PC-3 (cell line): ENCODE results near the gene SLC5A10.
"Not testable (repeated sequence)": the region's sequence is repeated elsewhere in the genome, so short reads cannot be mapped to it uniquely, and the experiment has no call there.

ENCODE experiments used
- EZH2 ChIP-seq: fragments of 300-600 bp; sonication (generic); IDR thresholded peaks from one replicate; pipeline ENCODE4 v1.6.1; 2017; ENCODE audit warnings: antibody characterized with exemption, mild to moderate bottlenecking, low read length; ENCODE audit not compliant: unreplicated experiment
- EZH2phosphoT487 ChIP-seq: fragments of 300-600 bp; sonication (generic); IDR thresholded peaks from 2 replicates; pipeline ENCODE4 v1.6.1; 2018; ENCODE audit warnings: mild to moderate bottlenecking, antibody characterized with exemption, low read length, borderline replicate concordance
- TF ChIP-seq, protein P1 (sequence below): fragments of 300-600 bp; sonication (generic); conservative IDR thresholded peaks from 2 replicates; pipeline ENCODE4 v1.5.1; 2017; ENCODE audit warnings: antibody characterized with exemption, low read depth, mild to moderate bottlenecking, low read length

DNA sequence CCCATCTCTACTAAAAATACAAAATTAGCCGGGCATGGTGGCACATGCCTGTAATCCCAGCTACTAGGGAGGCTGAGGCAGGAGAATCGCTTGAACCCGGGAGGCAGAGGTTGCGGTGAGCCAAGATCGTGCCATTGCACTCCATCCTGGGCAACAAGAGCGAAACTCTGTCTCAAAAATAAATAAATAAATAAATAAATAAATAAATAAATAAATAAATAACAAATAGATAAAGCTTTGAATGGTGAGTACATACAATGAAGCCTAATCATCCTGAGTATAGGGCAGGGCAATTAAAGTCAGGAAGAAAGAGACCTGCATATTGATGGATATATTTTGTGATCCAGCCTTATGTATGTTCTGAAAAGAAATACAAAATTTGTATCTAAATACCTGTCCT lies 4.1 kb downstream of the SLC5A10 start:
- TF ChIP-seq, protein P1, sequence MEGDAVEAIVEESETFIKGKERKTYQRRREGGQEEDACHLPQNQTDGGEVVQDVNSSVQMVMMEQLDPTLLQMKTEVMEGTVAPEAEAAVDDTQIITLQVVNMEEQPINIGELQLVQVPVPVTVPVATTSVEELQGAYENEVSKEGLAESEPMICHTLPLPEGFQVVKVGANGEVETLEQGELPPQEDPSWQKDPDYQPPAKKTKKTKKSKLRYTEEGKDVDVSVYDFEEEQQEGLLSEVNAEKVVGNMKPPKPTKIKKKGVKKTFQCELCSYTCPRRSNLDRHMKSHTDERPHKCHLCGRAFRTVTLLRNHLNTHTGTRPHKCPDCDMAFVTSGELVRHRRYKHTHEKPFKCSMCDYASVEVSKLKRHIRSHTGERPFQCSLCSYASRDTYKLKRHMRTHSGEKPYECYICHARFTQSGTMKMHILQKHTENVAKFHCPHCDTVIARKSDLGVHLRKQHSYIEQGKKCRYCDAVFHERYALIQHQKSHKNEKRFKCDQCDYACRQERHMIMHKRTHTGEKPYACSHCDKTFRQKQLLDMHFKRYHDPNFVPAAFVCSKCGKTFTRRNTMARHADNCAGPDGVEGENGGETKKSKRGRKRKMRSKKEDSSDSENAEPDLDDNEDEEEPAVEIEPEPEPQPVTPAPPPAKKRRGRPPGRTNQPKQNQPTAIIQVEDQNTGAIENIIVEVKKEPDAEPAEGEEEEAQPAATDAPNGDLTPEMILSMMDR: not testable (repeated sequence)
- not testable (repeated sequence) for TF ChIP-seq EZH2phosphoT487, EZH2
